GM19043 (cell line): Measurements from ENCODE around the gene ETFA.
"Not testable (repeated sequence)": the region's sequence is repeated elsewhere in the genome, so short reads cannot be mapped to it uniquely, and the experiment has no call there.

Experiments used
- ATAC-seq: cut with Tn5 transposase; IDR thresholded peaks from one replicate; pipeline ENCODE4 v1.9.1; 2021; ENCODE audit warnings: low read depth; ENCODE audit not compliant: unreplicated experiment

Gene ETFA

GRCh38 chr15:76327191-76328105 is 16.2 kb upstream of the ETFA start:
- ATAC-seq = no peak

- no peak for ATAC-seq
Measured at GRCh38 chr15:76325704-76326103, 14.4 kb upstream of the ETFA start.

GRCh38 chr15:76324066-76324465 is 12.8 kb upstream of the ETFA start:
- no peak for ATAC-seq

GRCh38 chr15:76321602-76322001 is 10.3 kb upstream of the ETFA start:
- ATAC-seq = no peak

- ATAC-seq = no peak
Measured at GRCh38 chr15:76321171-76321570, 9.9 kb upstream of the ETFA start.

GRCh38 chr15:76320012-76320411 is 8.7 kb upstream of the ETFA start:
- ATAC-seq = no peak

GRCh38 chr15:76313731-76314130 is 2.5 kb upstream of the ETFA start:
- no peak for ATAC-seq

GRCh38 chr15:76313175-76313567 is 1.9 kb upstream of the ETFA start:
- not testable (repeated sequence) for ATAC-seq

GRCh38 chr15:76312540-76313174 is 1.4 kb upstream of the ETFA start:
- no peak for ATAC-seq

GRCh38 chr15:76310475-76311099 is 682 bp downstream of the ETFA start:
- no peak for ATAC-seq

GRCh38 chr15:76309601-76310330 is 1.5 kb downstream of the ETFA start:
- no peak for ATAC-seq

- ATAC-seq = no peak
Measured at GRCh38 chr15:76303909-76304308, 7.4 kb downstream of the ETFA start.

GRCh38 chr15:76299786-76300185 is 11.5 kb downstream of the ETFA start:
- no peak for ATAC-seq

- no peak for ATAC-seq
Measured at GRCh38 chr15:76298986-76299385, 12.3 kb downstream of the ETFA start.

GRCh38 chr15:76297951-76298350 is 13.3 kb downstream of the ETFA start:
- ATAC-seq = not testable (repeated sequence)

- ATAC-seq = no peak
Measured at GRCh38 chr15:76296849-76297248, 14.4 kb downstream of the ETFA start.

GRCh38 chr15:76294463-76294862 is 16.8 kb downstream of the ETFA start:
- not testable (repeated sequence) for ATAC-seq

- ATAC-seq = no peak
Measured at GRCh38 chr15:76293361-76293760, 17.9 kb downstream of the ETFA start.

- no peak for ATAC-seq
Measured at GRCh38 chr15:76289582-76289981, 21.7 kb downstream of the ETFA start.

- peak; percentile 47 for ATAC-seq
Measured at GRCh38 chr15:76286271-76286879, 24.9 kb downstream of the ETFA start.
